K562 (cell line): ENCODE results near the gene KRTAP10-9. TPM values are rescaled to one million over a fixed set of nuclear protein-coding genes. Genes with fewer than 3 reads are reported as not detected.

Experiments
- ATAC-seq: fragments of 200-7000 bp; cut with Tn5 transposase; 3 replicates; pipeline ENCODE4 v1.9.1; 2020; ENCODE audit warnings: moderate library complexity
- BruUV-seq: library from RNA; stranded (reverse); fragments of 400-500 nt; replicated peaks from 2 replicates; lab custom pipeline; 2021; lab: Mats Ljungman, UMichigan
- CTCF ChIA-PET: fragments of 300-600 bp; formaldehyde crosslinking; extraction: SDS; loops from one replicate; lab custom pipeline; 2021; ENCODE audit warnings: low intra/inter-chr PET ratio; lab: Yijun Ruan, JAX
- POLR2A ChIA-PET: fragments of 300-600, 350-650 bp; sonication (Branson Sonifier 250); formaldehyde crosslinking; extraction: SDS; loops from one replicate; lab custom pipeline; 2021; ENCODE audit warnings: antibody characterized with exemption, inconsistent platforms; lab: Yijun Ruan, JAX
- DNase-seq, 4 experiments: peaks; one replicate each; pipeline versions ENCODE4 v3.0.0 to v3.0.0-alpha.2; 2011 to 2018; ENCODE audit warnings: low spot score in 3 of 4, mixed read lengths in 3 of 4; ENCODE audit errors: extremely low read depth in 1 of 4
- FAIRE-seq: peaks from 2 replicates; lab custom pipeline; 2011; peaks lifted over from hg19 to GRCh38; lab: Jason Lieb, UNC
- H2AFZ ChIP-seq: 2 replicates; pipeline ENCODE4 v1.6.0; 2011; ENCODE audit warnings: low read depth, low read length, control low read depth, inconsistent platforms
- H3K27ac ChIP-seq: fragments of 200-600 bp; 3 replicates; pipeline ENCODE4 v1.8.0; 2011; ENCODE audit warnings: low read depth, mild to moderate bottlenecking, control low read depth, inconsistent platforms, low read length, moderate library complexity, mixed read lengths; ENCODE audit errors: extremely low read depth
- H3K27me3 ChIP-seq, 2 experiments: fragments of 300-600 bp in 1 of 2; 2 replicates in 1 of 2; 3 replicates in 1 of 2; pipeline versions ENCODE4 v1.6.0 to v1.8.0; 2011; ENCODE audit warnings: inconsistent platforms in 2 of 2, low read length in 2 of 2, mild to moderate bottlenecking in 1 of 2, mixed read lengths in 1 of 2, moderate library complexity in 1 of 2; ENCODE audit not compliant: control insufficient read depth in 2 of 2, insufficient read depth in 2 of 2
- H3K36me3 ChIP-seq: fragments of 300-600 bp; 3 replicates; pipeline ENCODE4 v1.8.0; 2011; ENCODE audit warnings: mild to moderate bottlenecking, low read length, inconsistent platforms; ENCODE audit not compliant: control insufficient read depth, insufficient read depth
- H3K4me1 ChIP-seq, 2 experiments: fragments of 200-600 bp in 1 of 2; replicated peaks in 1 of 2; 2 replicates in 1 of 2; 3 replicates in 1 of 2; pipeline versions ENCODE4 v1.5.1 to v1.8.0; 2011; ENCODE audit warnings: inconsistent platforms in 2 of 2, low read length in 2 of 2, mild to moderate bottlenecking in 1 of 2, mixed read lengths in 1 of 2, moderate library complexity in 1 of 2; ENCODE audit not compliant: control insufficient read depth in 2 of 2, insufficient read depth in 2 of 2
- H3K4me2 ChIP-seq: 2 replicates; pipeline ENCODE4 v1.6.1; 2011; ENCODE audit warnings: low read length, control low read depth, inconsistent platforms, mixed read lengths; ENCODE audit not compliant: insufficient read depth
- H3K4me3 ChIP-seq: fragments of 200-600 bp; sonication (generic), shearing (Covaris generic); 2 replicates; pipeline ENCODE4 v1.5.1; 2016; ENCODE audit warnings: control low read depth, inconsistent platforms
- H3K79me2 ChIP-seq: fragments of 200-600 bp; 3 replicates; pipeline ENCODE4 v1.8.0; 2011; ENCODE audit warnings: low read length, inconsistent platforms; ENCODE audit not compliant: control insufficient read depth, insufficient read depth
- H3K9ac ChIP-seq, 2 experiments: 2 replicates each; pipeline versions ENCODE4 v1.6.0 to v1.6.1; 2011; ENCODE audit warnings: low read depth in 2 of 2, low read length in 2 of 2, control low read depth in 1 of 2, inconsistent platforms in 1 of 2, mild to moderate bottlenecking in 1 of 2, mixed read lengths in 1 of 2; ENCODE audit not compliant: insufficient read depth in 1 of 2
- H3K9me1 ChIP-seq: one replicate; pipeline ENCODE4 v1.6.0; 2011; ENCODE audit warnings: inconsistent platforms, mild to moderate bottlenecking, low read length, moderate library complexity; ENCODE audit not compliant: control insufficient read depth, insufficient read depth
- H3K9me3 ChIP-seq: replicated peaks from 2 replicates; pipeline ENCODE4 v1.5.1; 2011; ENCODE audit warnings: low read depth, low read length, inconsistent platforms; ENCODE audit not compliant: control insufficient read depth, insufficient read depth
- H4K20me1 ChIP-seq: replicated peaks from 2 replicates; pipeline ENCODE4 v1.6.1; 2011; ENCODE audit warnings: low read length, inconsistent platforms, mixed read lengths; ENCODE audit not compliant: control insufficient read depth, insufficient read depth
- ETV1 ChIP-seq: fragments of 450-650 bp; conservative IDR thresholded peaks from 2 replicates; pipeline ENCODE4 v1.6.1; 2016; ENCODE audit warnings: missing genetic modification characterization, control low read depth, low read depth, missing compliant biosample characterization
- FOS ChIP-seq: IDR thresholded peaks from 3 replicates; pipeline ENCODE4 v1.6.1; 2011; ENCODE audit not compliant: insufficient read length; ENCODE audit errors: extremely low read depth
- FOSL1 ChIP-seq: fragments of 200-800 bp; sonication (Bioruptor generic); conservative IDR thresholded peaks from 2 replicates; pipeline ENCODE4 v1.6.1; 2016; ENCODE audit warnings: missing genetic modification characterization, missing compliant biosample characterization
- KAT8 ChIP-seq: fragments of 450-650 bp; IDR thresholded peaks from 2 replicates; pipeline ENCODE4 v1.6.1; 2016; ENCODE audit warnings: low read depth, mild to moderate bottlenecking
- MCM7 ChIP-seq, 2 experiments: fragments of 450-650 bp; IDR thresholded peaks; 2 replicates each; pipeline ENCODE4 v1.6.1; 2016 to 2018
- MED1 ChIP-seq: sonication (generic); formaldehyde crosslinking; IDR thresholded peaks from 2 replicates; pipeline ENCODE4 v1.8.1; 2023; ENCODE audit warnings: missing genetic modification reagents, borderline replicate concordance
- MLLT1 ChIP-seq, 2 experiments: fragments of 450-650 bp; IDR thresholded peaks; 2 replicates each; pipeline ENCODE4 v1.6.1; 2016
- RBM25 ChIP-seq: fragments of 200-400 bp; formaldehyde crosslinking; IDR thresholded peaks from 2 replicates; pipeline ENCODE4 v1.6.1; 2018; ENCODE audit warnings: low read length, low read depth, moderate library complexity; ENCODE audit not compliant: severe bottlenecking
- SRSF7 ChIP-seq: fragments of 200-400 bp; formaldehyde crosslinking; optimal IDR thresholded peaks from 2 replicates; pipeline ENCODE3; 2017; ENCODE audit warnings: mild to moderate bottlenecking, low read depth, low read length
- TEAD2 ChIP-seq: fragments of 450-650 bp; IDR thresholded peaks from 2 replicates; pipeline ENCODE4 v1.6.1; 2016; ENCODE audit warnings: missing genetic modification characterization, control low read depth, missing compliant biosample characterization
- ZC3H4 ChIP-seq: sonication (generic); formaldehyde crosslinking; IDR thresholded peaks from 2 replicates; pipeline ENCODE4 v1.9.0; 2021; ENCODE audit warnings: missing genetic modification reagents, borderline replicate concordance
- ZNF354B ChIP-seq: fragments of 250-450 bp; sonication (Bioruptor Pico); IDR thresholded peaks from 2 replicates; pipeline ENCODE4 v1.4.0; 2020
- ZNF384 ChIP-seq: IDR thresholded peaks from 2 replicates; pipeline ENCODE4 v1.6.1; 2012; ENCODE audit warnings: low read depth, low read length, improper control_type of control experiment
- ZNF407 ChIP-seq: fragments of 450-650 bp; IDR thresholded peaks from 2 replicates; pipeline ENCODE4 v1.6.1; 2016; ENCODE audit warnings: low read depth
- WGBS: fragments of 100-300 bp; shearing (Covaris generic); methylation state at CpG from one replicate; pipeline ENCODE4 v1.1.6; 2016; ENCODE audit warnings: low coverage, mixed read lengths; ENCODE audit not compliant: insufficient coverage; ENCODE audit errors: missing lambda C conversion rate; 5-methylcytosine and 5-hydroxymethylcytosine counted together
- in situ Hi-C: fragments of 300-500 bp; cut with MboI; formaldehyde crosslinking; loops from 4 replicates; pipeline ENCODE4 v1.15.0; 2018; ENCODE audit warnings: inconsistent platforms, mixed read lengths
- intact Hi-C: fragments of 100-400 bp; cut with micrococcal nuclease; formaldehyde crosslinking; loops from 2 replicates; pipeline ENCODE4 v1.14.2; 2022
- polyA plus RNA-seq, 8 experiments: library from polyadenylated mRNA; depleted of rRNA in 4 of 8; stranded (reverse) in 5 of 8; unstranded in 3 of 8; fragments of >200 nt; fragmentation: Nextera tagmentation in 2 of 8; fragmentation: Illumina TruSeq in 1 of 8; extraction: Ambion mirVana in 2 of 8; extraction: Trizol in 1 of 8; gene quantifications; 2 replicates each; pipeline versions ENCODE4 v1.2.1 to v1.2.3, GENCODE V29; 2011 to 2014; ENCODE audit warnings: inconsistent platforms in 1 of 8, missing spikeins in 1 of 8
- total RNA-seq, 7 experiments: library from RNA; depleted of rRNA in 6 of 7; stranded (reverse); fragments of >200 nt in 6 of 7; fragmentation: Illumina TruSeq in 2 of 7; extraction: Trizol in 2 of 7; gene quantifications; 2 replicates each; pipeline versions ENCODE4 v1.2.1 to v1.2.3, GENCODE V29; 2011 to 2021; ENCODE audit warnings: low replicate concordance in 1 of 7

KRTAP10-9 gene
- total and polyA plus RNA-seq, 9 of the 15 experiments (the other 6 are each of a cell fraction or from before 2014, with no cell fraction given) = not detected

GRCh38 chr21:44589586-44590305, 37.1 kb upstream of the KRTAP10-9 start:
- BruUV-seq = no TSS peak
- DNase-seq (no peak), ATAC-seq (no peak), FAIRE-seq (no peak)
- H3K4me1 ChIP-seq = peaks cover 19 to 37% of the 10 kb centered on the region in 2 experiments
- POLR2A ChIA-PET = interaction anchor here (0.6 kb wide), 1 partner anchor 96 kb away, joined by 3 read pairs; no protein-coding TSS in a partner anchor
- H3K4me2 ChIP-seq = no peak overlapping the region
- no peaks in the 10 kb centered on the region; the same call in 1 of the 2 replicates for H3K9me3 ChIP-seq
- in situ Hi-C loops (no loop called here), intact Hi-C loops (no loop called here)
- H3K36me3 ChIP-seq = no peaks in the 10 kb centered on the region
- no peak overlapping the region for H2AFZ ChIP-seq
- CTCF ChIA-PET = no interaction called here
- no peaks in the 10 kb centered on the region for H3K79me2 ChIP-seq
- H3K27me3 ChIP-seq = peaks cover 0 to 9% of the 10 kb centered on the region in 2 experiments; a peak in 1 of 5 replicates
- 1% methylated on average over 24 of the region's 24 CpGs for WGBS
- H4K20me1 ChIP-seq = no peaks in the 10 kb centered on the region
- H3K4me3 ChIP-seq = no peak overlapping the region
- H3K9me1 ChIP-seq = no peaks in the 10 kb centered on the region
- no peak overlapping the region for H3K27ac ChIP-seq
- H3K9ac ChIP-seq = peak overlapping the region in 1 of 2 experiments; percentile 68; a peak in 1 of 4 replicates
- TF ChIP-seq SRSF7 (no peak), FOS (no peak), MED1 (CRISPR knock-in tag) (no peak), KAT8 (no peak), MLLT1 (IDR thresholded peaks at IDR 0.05) (no peak), ETV1 (tag) (no peak), MCM7 (IDR thresholded peaks at IDR 0.05) (no peak), TEAD2 (no peak), ZNF407 (no peak), ZC3H4 (CRISPR knock-in tag) (no peak), RBM25 (no peak), ZNF384 (no peak), ZNF354B (CRISPR knock-in tag) (no peak), FOSL1 (tag) (no peak)
